ENCODE measurements around the gene ATP10A.

The ATP10A gene

DNA sequence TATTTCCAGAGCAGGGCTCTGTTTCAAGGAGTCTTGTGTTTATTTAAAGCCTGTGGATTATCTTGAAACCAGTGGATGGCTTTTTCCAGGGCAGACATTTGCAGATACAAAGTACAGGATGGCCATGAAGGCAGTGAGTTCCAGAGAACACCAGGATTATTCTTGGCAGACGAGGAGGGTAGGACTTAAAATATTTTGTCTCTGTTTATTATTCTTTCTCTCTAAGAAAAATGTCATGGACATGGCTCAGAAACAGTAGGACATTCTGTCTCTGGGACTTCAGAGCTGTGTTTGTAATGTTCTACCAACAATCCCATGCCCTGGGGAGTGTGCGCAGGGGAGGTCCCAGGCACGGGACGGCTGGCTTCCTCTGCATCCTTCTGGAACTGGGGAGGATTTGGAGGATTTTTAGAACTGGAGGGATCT is 125.9 kb downstream of the ATP10A start:
- no peak for DNase-seq (ENCODE audit: low spot score)

- no peak for DNase-seq (ENCODE audit: low spot score)
Observed at GRCh38 chr15:25736461-25736860, 126.7 kb downstream of the ATP10A start.

GRCh38 chr15:25735550-25736384 is 127.4 kb downstream of the ATP10A start:
- no peak for DNase-seq (ENCODE audit: low spot score)

DNA sequence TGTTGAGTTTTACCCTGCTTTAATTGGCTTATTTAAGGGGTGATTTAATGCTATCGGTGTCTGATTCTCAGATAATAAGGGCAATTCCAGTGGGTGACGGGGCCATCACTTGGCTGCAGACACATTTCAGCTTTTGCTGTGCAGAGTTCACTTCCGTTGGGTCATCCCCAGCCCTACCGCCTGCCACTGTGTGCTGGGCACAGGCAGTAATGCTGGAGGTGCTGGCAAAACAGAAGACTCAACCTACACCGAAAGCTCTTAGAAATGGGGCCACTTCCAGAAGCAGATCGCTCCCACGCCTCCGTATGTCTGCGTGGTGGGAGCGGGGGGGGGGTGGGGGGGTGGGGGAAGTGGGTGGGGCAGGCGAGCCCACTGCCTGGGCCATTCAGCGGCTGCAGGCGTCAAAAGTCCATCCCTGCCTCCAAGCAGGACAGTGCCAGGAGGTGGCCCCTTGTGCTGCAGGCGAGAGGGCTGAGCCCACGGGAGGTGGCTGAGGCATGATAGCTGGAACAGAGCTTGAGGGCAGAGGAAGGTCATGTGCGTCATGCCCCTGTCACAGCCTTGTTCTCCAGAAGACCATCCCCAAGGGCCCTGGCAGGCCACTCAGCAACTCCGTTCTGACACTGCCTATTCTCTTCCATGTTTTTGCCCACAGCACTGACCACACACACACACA is 128.3 kb downstream of the ATP10A start:
- no peak for DNase-seq (ENCODE audit: low spot score)

GRCh38 chr15:25733856-25734679 is 129.1 kb downstream of the ATP10A start:
- DNase-seq (ENCODE audit: low spot score) = no peak

- DNase-seq (ENCODE audit: low spot score) = no peak
Observed at GRCh38 chr15:25733036-25733855, 129.9 kb downstream of the ATP10A start.

- DNase-seq (ENCODE audit: low spot score) = no peak
Observed at GRCh38 chr15:25732191-25732590, 130.9 kb downstream of the ATP10A start.

- no peak for DNase-seq (ENCODE audit: low spot score)
Observed at GRCh38 chr15:25731411-25731810, 131.7 kb downstream of the ATP10A start.

DNA sequence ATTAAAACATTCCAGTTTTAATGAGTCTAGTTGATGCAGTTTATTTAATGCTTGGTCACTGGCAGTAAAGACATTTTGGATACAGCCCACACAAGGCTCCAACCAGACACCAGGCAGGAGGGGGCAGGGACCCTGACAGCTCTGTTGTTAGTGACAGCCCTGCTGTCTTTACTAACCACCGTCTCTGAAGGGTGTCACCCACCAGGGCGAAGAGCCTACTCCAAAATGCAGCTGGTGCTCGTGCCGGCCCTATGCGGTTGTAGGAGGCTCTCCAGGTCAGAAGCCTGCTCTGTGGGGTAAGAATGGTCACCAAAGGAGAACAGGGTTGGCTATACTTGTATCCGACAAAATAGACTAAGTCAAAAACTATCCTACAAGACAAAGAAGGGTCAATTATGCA is 132.2 kb downstream of the ATP10A start:
- no peak for DNase-seq (ENCODE audit: low spot score)

- DNase-seq (ENCODE audit: low spot score) = no peak
Observed at GRCh38 chr15:25728816-25729215, 134.3 kb downstream of the ATP10A start.

DNA sequence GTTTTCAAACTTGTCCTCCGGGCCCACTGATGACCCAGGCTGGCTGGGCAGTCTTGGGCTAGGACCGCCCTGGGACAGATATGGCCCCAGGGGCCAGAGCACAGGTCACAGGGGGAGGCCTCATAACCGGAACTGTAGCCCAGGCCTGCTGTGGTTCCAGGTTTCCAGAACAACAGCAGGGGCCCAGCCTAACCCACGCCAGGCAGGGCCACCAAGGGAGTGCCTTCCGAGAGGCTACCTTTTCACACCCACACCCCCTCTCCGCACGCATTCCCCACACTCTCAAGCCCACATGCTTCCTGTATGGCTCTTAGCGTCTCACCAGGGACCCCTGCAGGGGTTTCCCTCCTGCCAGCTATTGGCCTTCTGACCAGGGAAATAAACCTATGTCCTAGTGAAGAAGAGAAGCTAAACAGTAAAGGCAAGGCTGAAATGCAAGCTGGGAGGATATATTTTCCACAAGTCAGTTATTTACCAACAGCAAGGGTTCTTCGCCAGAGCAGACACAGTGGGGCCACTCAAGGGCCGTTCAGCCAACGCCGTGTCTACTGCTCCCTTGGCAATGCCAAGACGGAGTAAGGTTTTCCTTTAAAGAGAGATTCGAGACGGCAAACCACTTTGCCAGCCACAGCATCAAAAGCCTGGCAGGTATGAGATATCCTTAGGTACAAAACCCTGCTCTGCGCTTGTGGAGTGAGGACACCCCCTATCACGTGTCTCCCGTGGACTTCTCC is 135.1 kb downstream of the ATP10A start:
- no peak for DNase-seq (ENCODE audit: low spot score)

- no peak for DNase-seq (ENCODE audit: low spot score)
Observed at GRCh38 chr15:25727116-25727515, 136.0 kb downstream of the ATP10A start.

- no peak for DNase-seq (ENCODE audit: low spot score)
Observed at GRCh38 chr15:25725758-25726157, 137.4 kb downstream of the ATP10A start.

DNA sequence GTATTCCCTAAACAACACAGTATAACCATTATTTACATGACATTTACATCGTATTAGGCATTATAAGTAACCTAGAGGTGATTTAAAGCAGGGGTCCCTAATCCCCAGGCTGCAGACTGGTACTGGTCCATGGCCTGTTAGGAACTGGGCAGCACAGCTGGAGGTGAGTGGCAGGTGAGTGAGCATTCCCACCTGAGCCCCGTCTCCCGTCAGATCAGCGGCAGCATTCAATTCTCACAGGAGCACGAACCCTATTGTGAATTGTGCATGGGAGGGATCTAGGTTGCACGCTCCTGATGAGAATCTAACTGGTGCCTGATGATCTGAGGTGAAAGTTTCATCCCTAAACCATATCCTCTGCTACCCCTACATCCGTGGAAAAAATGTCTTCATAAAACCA is 138.2 kb downstream of the ATP10A start:
- DNase-seq (ENCODE audit: low spot score) = no peak

- no peak for DNase-seq (ENCODE audit: low spot score)
Observed at GRCh38 chr15:25721605-25721955, 141.5 kb downstream of the ATP10A start.

DNA sequence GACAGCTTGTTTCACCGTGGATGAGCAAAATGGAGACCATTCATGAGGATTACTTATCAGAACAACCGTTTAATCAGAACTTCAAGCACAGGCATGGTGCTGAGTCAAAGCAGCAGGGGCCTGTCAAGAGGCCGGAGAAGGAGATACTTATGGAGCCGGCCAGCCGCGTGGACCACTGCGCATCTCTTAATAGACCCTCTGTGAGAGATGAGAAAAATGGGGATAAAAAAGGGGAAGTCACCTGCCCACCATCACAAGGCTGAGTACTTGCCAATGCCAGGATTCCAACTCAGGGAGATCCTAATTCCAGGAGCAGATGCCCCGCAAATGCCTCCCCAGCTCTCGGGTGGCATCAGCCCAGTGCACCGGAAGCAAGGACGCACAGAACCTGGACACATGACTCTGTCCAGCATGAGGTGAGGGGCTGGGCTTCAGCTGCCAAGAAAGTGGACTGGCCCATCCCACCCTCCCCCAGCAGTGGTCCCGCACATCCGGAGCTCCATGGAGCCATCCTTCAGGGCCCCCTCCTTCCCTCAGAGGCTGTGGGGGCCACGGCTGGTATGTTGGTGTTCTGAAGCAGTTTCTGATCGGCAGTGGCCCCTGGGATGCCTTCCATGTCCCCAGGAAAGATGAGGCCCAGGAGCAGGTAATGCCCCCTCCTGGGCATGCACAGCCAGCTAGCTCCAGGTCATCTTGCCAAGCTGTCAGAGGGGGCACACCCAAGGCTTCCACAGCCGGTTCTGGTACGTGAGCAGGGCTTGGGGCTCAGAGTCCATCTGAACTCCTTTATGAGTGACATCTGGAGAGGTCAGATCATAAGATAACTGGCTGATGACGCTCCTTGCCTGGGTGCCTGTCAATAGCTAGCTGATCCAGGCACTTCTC is 143.8 kb downstream of the ATP10A start:
- DNase-seq (ENCODE audit: low spot score) = no peak

- no peak for DNase-seq (ENCODE audit: low spot score)
Observed at GRCh38 chr15:25718597-25718996, 144.5 kb downstream of the ATP10A start.

GRCh38 chr15:25718169-25718536 is 145.0 kb downstream of the ATP10A start:
- no peak for DNase-seq (ENCODE audit: low spot score)

- DNase-seq (ENCODE audit: low spot score) = no peak
Observed at GRCh38 chr15:25717457-25718168, 145.5 kb downstream of the ATP10A start.

DNA sequence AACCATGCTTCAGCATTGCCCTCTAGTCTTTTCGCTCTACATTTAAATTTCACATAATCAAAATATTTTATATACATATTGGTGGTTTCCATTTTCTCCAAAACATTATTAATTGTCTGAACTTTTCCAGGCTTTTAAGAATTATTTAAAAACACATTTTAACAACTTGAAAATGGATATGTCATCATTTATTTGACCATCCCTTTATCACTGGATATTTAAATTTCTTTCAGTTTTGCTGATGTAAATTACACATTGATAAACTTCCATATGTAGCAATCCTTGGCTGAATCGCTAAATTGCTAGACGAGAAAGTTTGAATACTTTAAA is 146.0 kb downstream of the ATP10A start:
- no peak for DNase-seq (ENCODE audit: low spot score)
